Right cardiac atrium (tissue), 5 donors: ENCODE data around the gene FHIT. TPM values are rescaled to one million over a fixed set of nuclear protein-coding genes. Genes with fewer than 3 reads are reported as not detected.
"Not testable (repeated sequence)": the region's sequence is repeated elsewhere in the genome, so short reads cannot be mapped to it uniquely, and the experiment has no call there.

ENCODE experiments used
- ATAC-seq, 2 donors: fragments of 200-7000 bp; cut with Tn5 transposase; one replicate each; pipeline versions ENCODE4 v1.8.0 to v1.9.1; 2020; ENCODE audit warnings: moderate library complexity in 2 of 2, mild to moderate bottlenecking in 1 of 2
- DNase-seq, 3 donors: peaks; one replicate each; pipeline ENCODE4 v3.0.0-alpha.2; 2020
- H3K27ac ChIP-seq: one replicate; pipeline ENCODE4 v1.5.1; 2013; ENCODE audit warnings: mild to moderate bottlenecking, low read length, control low read depth, moderate library complexity
- H3K27me3 ChIP-seq: one replicate; pipeline ENCODE4 v1.6.1; 2013; ENCODE audit not compliant: control insufficient read depth, insufficient read depth
- H3K4me1 ChIP-seq: one replicate; pipeline ENCODE4 v1.6.1; 2013; ENCODE audit warnings: low read length; ENCODE audit not compliant: control insufficient read depth, insufficient read depth
- H3K4me3 ChIP-seq: one replicate; pipeline ENCODE4 v1.5.1; 2013; ENCODE audit warnings: low read length, control low read depth
- H3K9me3 ChIP-seq: one replicate; pipeline ENCODE4 v1.6.1; 2013; ENCODE audit warnings: low read length; ENCODE audit not compliant: control insufficient read depth
- WGBS: extraction: QIAGEN DNeasy Blood & Tissue Kit; methylation state at CpG from one replicate; pipeline ENCODE4 v1.1.7; 2013; 5-methylcytosine and 5-hydroxymethylcytosine counted together
- intact Hi-C, 4 donors: fragments of 100-400 bp; cut with DNase I; formaldehyde crosslinking; loops; one replicate each; pipeline versions ENCODE4 v1.11.0 to v1.14.0; 2022 to 2023
- polyA plus RNA-seq: library from polyadenylated mRNA; stranded (reverse); fragments of 200-250 nt; gene quantifications from one replicate; pipeline ENCODE4 v1.2.3, GENCODE V29; 2013
- total RNA-seq, 4 donors: library from RNA; stranded (reverse); fragmentation: NEBNext Ultra II Directional; extraction: Animal tissue kit (Norgen Biotek cat#: 25700); gene quantifications; one replicate each; pipeline ENCODE4 v1.2.1, GENCODE V29; 2021
- donor health status: healthy with polysubstance abuse.
- donor health status: DM: no; HTN: yes; CAD: no.
- donor health status: DM: no; HTN: no; CAD: no.
- donor health status: DM: no; HTN: yes; CAD: no; lungs with severe emphysema.
- donor health status: DM: yes; HTN: yes; CAD: no.

The FHIT gene
- total and polyA plus RNA-seq, 5 donors, result 16.5 to 25.8 (median 21.4) TPM

DNA sequence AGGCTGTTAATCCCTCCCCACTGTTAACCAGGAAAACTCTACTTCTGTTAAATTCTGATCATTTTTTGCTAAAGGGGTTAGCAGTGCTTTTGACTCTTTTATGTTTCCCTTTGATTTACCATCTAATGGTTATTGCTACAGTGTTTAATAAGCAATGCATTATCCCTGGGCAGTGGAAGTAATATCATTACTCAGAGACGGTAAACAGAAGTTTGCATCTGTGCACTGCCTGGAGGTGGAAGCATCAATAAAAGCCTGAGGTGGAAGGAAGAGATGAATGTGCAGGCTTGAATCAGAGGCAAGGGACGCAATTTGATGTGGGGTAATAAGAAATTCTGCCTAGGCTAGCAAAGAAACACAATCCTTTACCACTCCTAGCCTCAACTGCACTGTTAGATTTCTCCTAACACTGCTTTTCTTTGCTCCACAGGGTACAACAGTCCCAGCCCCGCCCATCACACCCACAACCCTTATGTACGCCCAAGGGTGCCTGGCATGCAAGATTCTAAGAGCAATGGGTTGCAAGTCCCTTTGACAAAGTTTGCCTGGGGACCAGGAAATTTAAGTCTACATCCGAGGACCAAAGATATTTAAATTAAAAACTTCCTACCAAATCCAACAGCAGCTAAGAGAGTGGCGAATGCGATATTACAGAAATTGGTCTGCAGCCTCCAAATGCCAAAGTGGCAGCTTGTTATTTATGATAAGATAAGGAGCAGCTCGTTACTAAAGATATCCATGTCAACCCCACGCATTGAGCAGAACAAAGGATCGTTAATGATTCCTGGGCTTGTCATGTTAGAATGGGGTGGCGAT is 261.4 kb downstream of the FHIT start:
- Histone ChIP-seq H3K9me3 (no peaks in the 10 kb centered on the region), H3K4me3 (no peak overlapping the region), H3K27ac (no peak overlapping the region), H3K4me1 (no peaks in the 10 kb centered on the region), H3K27me3 (no peaks in the 10 kb centered on the region)
- DNase-seq (no peak), ATAC-seq (peak in 1 of 2 donors; percentile 50)
- intact Hi-C loops, result no loop called here
- 34% methylated on average over 11 of the region's 11 CpGs for WGBS

DNA sequence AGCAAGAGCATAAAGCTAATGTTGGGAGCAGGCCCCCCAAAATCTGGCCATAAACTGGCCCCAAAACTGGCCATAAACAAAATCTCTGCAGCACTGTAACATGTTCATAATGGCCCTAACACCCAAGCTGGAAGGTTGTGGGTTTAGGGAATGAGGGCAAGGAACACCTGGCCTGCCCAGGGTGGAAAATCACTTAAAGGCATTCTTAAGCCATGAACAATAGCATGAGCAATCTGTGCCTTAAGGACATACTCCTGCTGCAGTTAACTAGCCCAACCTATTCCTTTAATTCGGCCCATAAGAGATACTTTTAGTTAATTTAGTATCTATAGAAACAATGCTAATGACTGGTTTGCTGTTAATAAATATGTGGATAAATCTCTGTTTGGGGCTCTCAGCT is 264.1 kb downstream of the FHIT start:
- H3K4me3 ChIP-seq, H3K9me3 ChIP-seq, H3K27ac ChIP-seq, intact Hi-C loops, DNase-seq, H3K27me3 ChIP-seq, ATAC-seq, H3K4me1 ChIP-seq: not testable (repeated sequence)
- 87% methylated on average over 1 of the region's 1 CpG for WGBS

DNA sequence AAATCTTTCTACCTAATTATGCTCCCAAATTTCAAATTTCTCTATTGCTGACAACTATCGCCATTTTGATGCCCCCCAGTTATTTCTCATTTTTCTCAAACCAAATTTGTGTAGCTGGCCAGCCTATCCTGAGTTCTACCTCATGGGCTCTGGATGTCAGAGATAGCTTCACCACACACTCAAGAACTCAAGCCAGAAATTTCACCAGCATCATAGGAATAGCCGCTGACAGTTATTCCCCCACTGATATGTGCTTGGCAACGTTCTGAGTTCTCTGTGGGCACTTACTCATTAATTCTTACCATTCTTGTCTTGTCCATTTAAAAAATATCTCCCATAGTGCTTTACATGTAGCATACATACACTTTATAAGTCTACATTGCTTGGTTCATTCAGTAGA is 264.7 kb downstream of the FHIT start:
- peak; percentile 37 to 62 for ATAC-seq
- DNase-seq, result no peak
- H3K9me3 ChIP-seq, result no peaks in the 10 kb centered on the region
- H3K27me3 ChIP-seq, result no peaks in the 10 kb centered on the region
- H3K4me3 ChIP-seq, result no peak overlapping the region
- H3K4me1 ChIP-seq, result no peaks in the 10 kb centered on the region
- intact Hi-C loops, result no loop called here
- no peak overlapping the region for H3K27ac ChIP-seq
- WGBS, result 68% methylated on average over 3 of the region's 3 CpGs

DNA sequence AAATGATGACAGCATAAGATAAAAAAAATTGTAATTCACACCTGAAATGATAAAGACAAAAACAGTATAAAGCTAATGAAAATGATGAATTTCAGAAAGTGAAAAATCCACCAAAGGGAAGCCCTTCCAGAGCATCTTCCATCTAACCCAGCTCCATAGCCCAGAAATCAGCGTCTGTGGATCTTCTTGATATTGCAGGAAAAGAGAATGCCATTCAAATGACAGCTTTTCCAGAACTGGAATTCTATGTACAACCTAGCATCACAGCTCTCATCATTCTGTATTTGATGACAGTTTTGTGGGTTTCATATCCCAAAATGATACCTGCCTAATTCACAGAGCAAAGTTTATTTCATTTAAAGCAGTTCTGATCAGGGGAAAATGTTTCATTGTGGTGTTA is 267.3 kb downstream of the FHIT start:
- DNase-seq, result no peak
- Histone ChIP-seq H3K27me3 (no peaks in the 10 kb centered on the region), H3K9me3 (no peaks in the 10 kb centered on the region), H3K27ac (no peak overlapping the region), H3K4me3 (no peak overlapping the region), H3K4me1 (no peaks in the 10 kb centered on the region)
- no peak for ATAC-seq
- 94% methylated on average over 1 of the region's 1 CpG for WGBS
- intact Hi-C loops, result no loop called here

DNA sequence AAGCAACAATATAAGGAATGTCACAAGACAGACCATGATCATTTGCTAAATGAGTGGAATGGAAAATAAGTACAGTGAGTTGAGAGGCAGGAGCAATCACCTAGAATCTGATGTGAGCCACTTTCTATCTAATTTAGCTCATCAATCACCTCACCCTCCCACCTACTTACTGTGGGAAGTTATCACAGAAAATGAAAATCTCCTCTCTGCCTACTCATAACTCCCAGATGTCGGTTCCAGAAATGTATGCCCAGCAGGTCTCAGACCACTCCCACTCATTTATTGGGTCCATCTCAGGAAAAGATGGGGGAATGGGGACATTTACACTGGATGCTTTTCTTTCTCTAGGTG is 270.9 kb downstream of the FHIT start:
- no peak overlapping the region for H3K27ac ChIP-seq
- 0% methylated on average over 1 of the region's 1 CpG for WGBS
- no peak for ATAC-seq
- H3K4me1 ChIP-seq, result no peaks in the 10 kb centered on the region
- intact Hi-C loops, result no loop called here
- H3K9me3 ChIP-seq, result no peaks in the 10 kb centered on the region
- H3K4me3 ChIP-seq, result no peak overlapping the region
- DNase-seq, result no peak
- H3K27me3 ChIP-seq, result no peaks in the 10 kb centered on the region

DNA sequence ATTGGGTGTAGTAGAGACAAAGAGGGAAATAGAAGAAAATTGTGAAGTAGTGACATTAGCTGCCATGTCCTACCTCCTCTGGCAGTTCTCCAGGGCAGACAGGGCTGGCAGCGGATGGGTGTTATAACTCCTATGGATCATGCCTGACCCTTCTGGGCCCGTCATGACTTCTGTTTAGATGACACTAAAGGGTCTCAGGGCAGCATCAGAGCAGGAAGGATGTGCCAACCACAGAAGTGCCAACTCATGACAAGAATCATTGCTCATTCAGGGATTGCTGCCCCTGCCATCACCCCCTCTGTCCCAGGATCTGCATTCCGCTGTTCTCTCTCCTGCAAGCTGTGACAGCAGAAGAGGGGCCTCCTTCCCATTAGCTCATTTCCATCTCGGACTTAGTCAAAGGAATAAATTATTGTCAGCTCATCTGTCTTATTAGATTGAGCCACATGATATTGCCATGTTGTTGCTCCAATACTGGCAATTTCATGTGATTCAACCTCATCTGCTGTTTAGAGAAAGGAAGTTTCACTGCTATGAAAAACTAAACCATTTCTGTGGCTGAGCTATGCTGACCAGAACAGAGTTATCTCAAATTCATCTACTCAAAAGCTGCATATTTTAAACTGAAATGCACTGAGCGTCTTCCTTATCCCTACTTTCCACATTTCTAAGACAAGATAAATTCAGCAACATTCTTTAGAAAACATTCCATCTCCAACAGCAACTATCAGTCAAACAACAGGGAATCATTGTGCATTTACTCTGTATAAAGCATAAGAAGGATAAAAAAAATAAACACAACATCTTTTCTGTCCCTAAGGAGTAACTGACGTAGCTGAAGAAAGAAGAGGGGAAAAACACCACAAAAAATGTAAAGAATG is 271.6 kb downstream of the FHIT start:
- DNase-seq (no peak), ATAC-seq (no peak)
- H3K4me3 ChIP-seq, result no peak overlapping the region
- intact Hi-C loops, result no loop called here
- 63% methylated on average over 6 of the region's 6 CpGs for WGBS
- no peaks in the 10 kb centered on the region for H3K9me3 ChIP-seq
- H3K27ac ChIP-seq, result no peak overlapping the region
- H3K4me1 ChIP-seq, result no peaks in the 10 kb centered on the region
- H3K27me3 ChIP-seq, result no peaks in the 10 kb centered on the region

DNA sequence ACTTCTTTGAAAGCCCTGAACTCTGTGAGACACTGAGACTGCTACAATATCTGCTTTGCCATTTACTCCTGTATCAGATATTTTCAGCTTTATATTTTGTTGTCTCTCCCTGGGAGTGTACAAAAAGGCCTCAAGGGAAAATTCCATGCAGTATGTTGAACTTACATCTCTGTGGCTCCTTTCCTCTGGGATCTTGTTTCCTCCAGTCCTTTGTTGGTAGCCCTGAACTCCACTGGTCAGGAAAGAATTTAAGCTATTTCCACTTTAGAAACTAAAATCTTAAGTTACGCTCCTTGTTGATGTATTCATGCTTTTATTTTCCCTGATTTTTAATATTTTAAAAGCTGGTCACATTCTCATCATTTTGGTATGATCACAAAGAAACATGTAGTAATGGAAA is 277.9 kb downstream of the FHIT start:
- ATAC-seq (no peak), DNase-seq (no peak)
- H3K27me3 ChIP-seq, result no peaks in the 10 kb centered on the region
- no peak overlapping the region for H3K4me3 ChIP-seq
- intact Hi-C loops, result no loop called here
- no peak overlapping the region for H3K27ac ChIP-seq
- H3K9me3 ChIP-seq, result no peaks in the 10 kb centered on the region
- 92% methylated on average over 1 of the region's 1 CpG for WGBS
- no peaks in the 10 kb centered on the region for H3K4me1 ChIP-seq

DNA sequence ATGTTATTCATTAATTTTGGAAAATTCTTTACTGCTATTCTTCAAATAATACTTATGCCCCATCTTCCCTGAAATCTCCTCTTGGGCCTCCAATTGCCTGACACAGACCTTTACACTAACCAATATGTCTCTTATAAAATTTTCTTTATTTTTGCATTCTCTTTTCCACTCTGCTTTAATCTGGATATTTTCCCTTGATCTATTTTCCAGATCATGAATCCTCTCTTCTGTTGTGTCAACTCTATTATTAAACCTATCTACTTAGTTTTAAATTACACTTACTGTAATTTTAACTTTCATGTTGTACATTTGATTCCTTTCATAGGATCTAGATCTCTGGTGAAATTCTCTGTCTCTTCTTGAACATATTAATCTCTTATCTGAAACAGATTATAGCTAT is 278.7 kb downstream of the FHIT start:
- intact Hi-C loops, result no loop called here
- no peak for DNase-seq

GRCh38 chr3:60970850-60971249 is 280.4 kb downstream of the FHIT start:
- no peak for DNase-seq
- Histone ChIP-seq H3K4me3 (no peak overlapping the region), H3K9me3 (no peaks in the 10 kb centered on the region), H3K27ac (no peak overlapping the region), H3K27me3 (no peaks in the 10 kb centered on the region), H3K4me1 (no peaks in the 10 kb centered on the region)
- ATAC-seq, result no peak
- intact Hi-C loops, result no loop called here
- 87% methylated on average over 4 of the region's 4 CpGs for WGBS

More for the DNA sequence above, 278.7 kb downstream of the FHIT start:
- no peaks in the 10 kb centered on the region for H3K4me1 ChIP-seq
- no peak overlapping the region for H3K4me3 ChIP-seq
- ATAC-seq, result no peak
- no peaks in the 10 kb centered on the region for H3K27me3 ChIP-seq
- no peak overlapping the region for H3K27ac ChIP-seq
- no peaks in the 10 kb centered on the region for H3K9me3 ChIP-seq

DNA sequence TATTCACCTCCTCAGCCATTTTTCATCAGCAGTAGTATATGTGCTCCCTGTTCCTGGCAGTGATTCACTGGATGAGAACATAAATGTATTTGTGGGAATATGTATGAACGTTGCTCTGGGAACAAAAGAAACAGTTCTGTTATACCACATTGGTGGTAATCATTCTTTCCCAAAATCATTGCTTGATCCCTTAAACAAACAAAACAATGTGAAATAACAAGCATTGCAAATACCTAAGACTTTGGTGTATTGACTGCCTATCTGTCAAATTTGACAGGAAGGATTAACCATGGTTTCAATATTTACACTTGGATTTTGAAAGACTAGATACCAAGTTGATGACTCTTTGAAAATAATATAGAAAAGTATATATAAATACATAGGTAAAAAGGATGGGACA is 284.1 kb downstream of the FHIT start:
- intact Hi-C loops, result no loop called here
- H3K4me1 ChIP-seq, result no peaks in the 10 kb centered on the region
- H3K27ac ChIP-seq, result no peak overlapping the region
- DNase-seq, result no peak
- H3K9me3 ChIP-seq, result no peaks in the 10 kb centered on the region
- 81% methylated on average over 1 of the region's 1 CpG for WGBS
- ATAC-seq, result no peak
- no peaks in the 10 kb centered on the region for H3K27me3 ChIP-seq
- no peak overlapping the region for H3K4me3 ChIP-seq

GRCh38 chr3:60957541-60957940 is 293.7 kb downstream of the FHIT start:
- no peak overlapping the region for H3K4me3 ChIP-seq
- intact Hi-C loops, result no loop called here
- no peak overlapping the region for H3K27ac ChIP-seq
- no peak for DNase-seq
- 73% methylated on average over 1 of the region's 1 CpG for WGBS
- no peaks in the 10 kb centered on the region for H3K9me3 ChIP-seq
- H3K27me3 ChIP-seq, result no peaks in the 10 kb centered on the region
- no peaks in the 10 kb centered on the region for H3K4me1 ChIP-seq
- ATAC-seq, result no peak
